SK-N-SH (cell line): ENCODE data around the gene ITIH1. TPM values are rescaled to one million over a fixed set of nuclear protein-coding genes. Genes with fewer than 3 reads are reported as not detected.

Experiments
- CTCF ChIA-PET: fragments of 300-600, 350-600 bp; formaldehyde crosslinking; extraction: SDS; loops from one replicate; lab custom pipeline; 2021; lab: Yijun Ruan, JAX
- POLR2A ChIA-PET: fragments of 350-600 bp; sonication (Branson Sonifier 250); formaldehyde crosslinking; extraction: SDS; loops from one replicate; lab custom pipeline; 2020; ENCODE audit warnings: antibody characterized with exemption, inconsistent platforms; lab: Yijun Ruan, JAX
- DNase-seq: peaks from one replicate; pipeline ENCODE4 v3.0.0; 2012
- H2AFZ ChIP-seq: fragments of 200-600 bp; sonication (generic); 2 replicates; pipeline ENCODE4 v1.8.1; 2016; ENCODE audit warnings: antibody characterized with exemption, mild to moderate bottlenecking, low read depth
- H3F3A ChIP-seq: fragments of 200-600 bp; sonication (generic); replicated peaks from 2 replicates; pipeline ENCODE3; 2016; ENCODE audit warnings: antibody characterized with exemption, mild to moderate bottlenecking; ENCODE audit not compliant: insufficient read depth
- H3K27ac ChIP-seq, 2 experiments: fragments of 200-500 bp in 1 of 2; fragments of 200-600 bp in 1 of 2; sonication (Bioruptor generic) in 1 of 2; sonication (generic), shearing (Covaris generic) in 1 of 2; 2 replicates each; pipeline versions ENCODE4 v1.5.1 to v1.6.1; 2014 to 2016; ENCODE audit warnings: low read depth in 2 of 2, inconsistent platforms in 1 of 2, low read length in 1 of 2, mild to moderate bottlenecking in 1 of 2, mixed read lengths in 1 of 2
- H3K27me3 ChIP-seq: fragments of 200-600 bp; sonication (generic), shearing (Covaris generic); 2 replicates; pipeline ENCODE4 v1.6.1; 2016; ENCODE audit warnings: mixed run types; ENCODE audit not compliant: insufficient read depth
- H3K36me3 ChIP-seq, 2 experiments: fragments of 200-500 bp in 1 of 2; fragments of 200-600 bp in 1 of 2; sonication (Bioruptor generic) in 1 of 2; sonication (generic) in 1 of 2; replicated peaks in 1 of 2; 2 replicates each; pipeline versions ENCODE3 to v1.5.1; 2014 to 2016; ENCODE audit warnings: low read length in 1 of 2, mild to moderate bottlenecking in 1 of 2; ENCODE audit not compliant: insufficient read depth in 2 of 2, control insufficient read depth in 1 of 2
- H3K4me1 ChIP-seq, 2 experiments: fragments of 200-500 bp in 1 of 2; fragments of 200-600 bp in 1 of 2; sonication (Bioruptor generic) in 1 of 2; sonication (generic), shearing (Covaris generic) in 1 of 2; 2 replicates each; pipeline versions ENCODE4 v1.5.1 to v1.6.1; 2014 to 2016; ENCODE audit warnings: low read depth in 1 of 2, low read length in 1 of 2, mixed run types in 1 of 2; ENCODE audit not compliant: insufficient read depth in 2 of 2, control insufficient read depth in 1 of 2
- H3K4me2 ChIP-seq: fragments of 200-600 bp; sonication (generic), shearing (Covaris generic); 2 replicates; pipeline ENCODE4 v1.6.1; 2017; ENCODE audit warnings: mixed run types
- H3K4me3 ChIP-seq, 2 experiments: fragments of 200-500 bp in 1 of 2; fragments of 200-600 bp in 1 of 2; sonication (Bioruptor generic) in 1 of 2; sonication (generic), shearing (Covaris generic) in 1 of 2; 2 replicates each; pipeline versions ENCODE4 v1.5.1 to v1.8.1; 2014 to 2016; ENCODE audit warnings: low read depth in 2 of 2, inconsistent platforms in 1 of 2, low read length in 1 of 2, mild to moderate bottlenecking in 1 of 2, mixed read lengths in 1 of 2, moderate library complexity in 1 of 2
- H3K79me2 ChIP-seq: fragments of 200-600 bp; sonication (generic); 2 replicates; pipeline ENCODE4 v1.8.1; 2017; ENCODE audit warnings: mild to moderate bottlenecking; ENCODE audit not compliant: insufficient read depth
- H3K9ac ChIP-seq: fragments of 200-600 bp; sonication (generic); 2 replicates; pipeline ENCODE4 v1.6.1; 2017; ENCODE audit warnings: mixed run types
- H3K9me2 ChIP-seq: fragments of 200-600 bp; sonication (generic); 2 replicates; pipeline ENCODE4 v1.6.1; 2017; ENCODE audit warnings: mixed run types
- H3K9me3 ChIP-seq: fragments of 200-600 bp; sonication (generic); 2 replicates; pipeline ENCODE4 v1.6.1; 2017; ENCODE audit warnings: mixed run types, mild to moderate bottlenecking, moderate library complexity
- H4K20me1 ChIP-seq: fragments of 200-600 bp; sonication (generic); 2 replicates; pipeline ENCODE4 v1.6.1; 2017; ENCODE audit warnings: mild to moderate bottlenecking, mixed run types; ENCODE audit not compliant: insufficient read depth
- ELF1 ChIP-seq: IDR thresholded peaks from 2 replicates; pipeline ENCODE4 v1.4.0; 2012
- EP300 ChIP-seq, 2 experiments: IDR thresholded peaks; 2 replicates each; pipeline versions ENCODE4 v1.4.0 to v1.6.1; 2012; ENCODE audit warnings: borderline replicate concordance in 1 of 2, low read depth in 1 of 2, low read length in 1 of 2
- FOXJ3 ChIP-seq: sonication (generic); formaldehyde crosslinking; IDR thresholded peaks from 2 replicates; pipeline ENCODE4 v1.5.1; 2020; ENCODE audit warnings: mild to moderate bottlenecking, missing genetic modification reagents
- GABPA ChIP-seq: IDR thresholded peaks from 2 replicates; pipeline ENCODE4 v1.4.0; 2012; ENCODE audit warnings: low read depth, mild to moderate bottlenecking
- MXI1 ChIP-seq: IDR thresholded peaks from 2 replicates; pipeline ENCODE4 v1.6.1; 2012; ENCODE audit warnings: mild to moderate bottlenecking, low read depth, low read length, improper control_type of control experiment
- NFIC ChIP-seq: IDR thresholded peaks from 2 replicates; pipeline ENCODE4 v1.4.0; 2012; ENCODE audit warnings: borderline replicate concordance
- NRF1 ChIP-seq: IDR thresholded peaks from 2 replicates; pipeline ENCODE4 v1.6.1; 2012; ENCODE audit warnings: low read depth, mild to moderate bottlenecking, low read length
- PBX3 ChIP-seq: IDR thresholded peaks from 2 replicates; pipeline ENCODE4; 2012
- RAD21 ChIP-seq: IDR thresholded peaks from 2 replicates; pipeline ENCODE4 v1.6.1; 2012; ENCODE audit warnings: mild to moderate bottlenecking, low read length
- RFX5 ChIP-seq: IDR thresholded peaks from 2 replicates; pipeline ENCODE4 v1.6.1; 2012; ENCODE audit warnings: mild to moderate bottlenecking, improper control_type of control experiment, low read length
- SIN3A ChIP-seq: IDR thresholded peaks from 2 replicates; pipeline ENCODE4 v1.6.1; 2012; ENCODE audit warnings: low read depth, mild to moderate bottlenecking, low read length, moderate library complexity, borderline replicate concordance
- YY1 ChIP-seq: IDR thresholded peaks from 2 replicates; pipeline ENCODE4 v1.4.0; 2012; ENCODE audit warnings: low read depth, mild to moderate bottlenecking
- WGBS: methylation state at CpG from one replicate; pipeline ENCODE4 v1.1.6; 2017; ENCODE audit warnings: low lambda C conversion rate; 5-methylcytosine and 5-hydroxymethylcytosine counted together
- polyA plus RNA-seq, 3 experiments: library from polyadenylated mRNA; depleted of rRNA; stranded (reverse); fragments of >200 nt; gene quantifications; 2 replicates each; pipeline ENCODE4 v1.2.3, GENCODE V29; 2012

ITIH1 gene
- polyA plus RNA-seq, 1 of the 3 experiments (the other 2 are of a cell fraction), result not detected

GRCh38 chr3:52754373-52754772 is 23.0 kb upstream of the ITIH1 start (continued):
- no peak for TF ChIP-seq SIN3A

- no peaks in the 10 kb centered on the region for H3K9me3 ChIP-seq
- H3K9me2 ChIP-seq, result no peaks in the 10 kb centered on the region
- H3K79me2 ChIP-seq, result 0 out of 2 replicates have a peak, but pooled peaks cover 2% of the 10 kb centered on the region
- WGBS, result 93% methylated on average over 1 of the region's 1 CpG
- H3K4me1 ChIP-seq, result no peaks in the 10 kb centered on the region
- H3F3A ChIP-seq, result no peaks in the 10 kb centered on the region
- ChIA-PET CTCF (interaction anchor here (2.4 kb wide), 1 partner anchor 14 kb away, joined by 6 read pairs; no protein-coding TSS in a partner anchor), POLR2A (no interaction called here)
- no peak overlapping the region for H3K9ac ChIP-seq
- TF ChIP-seq ELF1 (no peak), RFX5 (no peak), MXI1 (no peak), PBX3 (no peak), NRF1 (no peak)
- H3K27me3 ChIP-seq, result no peaks in the 10 kb centered on the region
- H4K20me1 ChIP-seq, result no peaks in the 10 kb centered on the region
- no peak overlapping the region for H2AFZ ChIP-seq
- DNase-seq, result no peak
- H3K4me3 ChIP-seq, result no peak overlapping the region
- no peak overlapping the region for H3K4me2 ChIP-seq
- H3K27ac ChIP-seq, result no peak overlapping the region
- peaks cover 32 to 63% of the 10 kb centered on the region in 2 experiments for H3K36me3 ChIP-seq
Measured at GRCh38 chr3:52756141-52756540, 21.3 kb upstream of the ITIH1 start.

- 94% methylated on average over 2 of the region's 2 CpGs for WGBS
- H3K4me2 ChIP-seq, result no peak overlapping the region
- CTCF ChIA-PET, result no interaction called here
Measured at GRCh38 chr3:52763466-52763865, 13.9 kb upstream of the ITIH1 start.

More at GRCh38 chr3:52763466-52763865, 13.9 kb upstream of the ITIH1 start:
- H3K79me2 ChIP-seq, result peaks cover 10% of the 10 kb centered on the region
- no peaks in the 10 kb centered on the region for H4K20me1 ChIP-seq
- no peaks in the 10 kb centered on the region for H3F3A ChIP-seq
- DNase-seq, result no peak
- POLR2A ChIA-PET, result no interaction called here
- H3K9ac ChIP-seq, result no peak overlapping the region
- no peak for TF ChIP-seq EP300 (IDR thresholded peaks at IDR 0.05; ENCODE audit: borderline replicate concordance in 1 of 2, low read depth in 1 of 2, low read length in 1 of 2)
- TF ChIP-seq YY1, result no peak
- TF ChIP-seq RAD21, result no peak
- no peak for TF ChIP-seq NFIC
- TF ChIP-seq FOXJ3, result no peak
- TF ChIP-seq GABPA, result no peak
- H3K27ac ChIP-seq, result no peak overlapping the region
- H3K9me3 ChIP-seq, result no peaks in the 10 kb centered on the region
- H3K36me3 ChIP-seq, result peaks cover 54 to 65% of the 10 kb centered on the region in 2 experiments
- no peak overlapping the region for H2AFZ ChIP-seq
- H3K9me2 ChIP-seq, result no peaks in the 10 kb centered on the region
- no peak overlapping the region for H3K4me3 ChIP-seq
- H3K4me1 ChIP-seq, result no peaks in the 10 kb centered on the region
- no peaks in the 10 kb centered on the region for H3K27me3 ChIP-seq
